ENCODE measurements around the gene HDAC8. TPM values are rescaled to one million over a fixed set of nuclear protein-coding genes. Genes with fewer than 3 reads are reported as not detected.

HDAC8 gene
- total RNA-seq, 2 experiments from 2014 or later = 32.5 to 40.0 TPM

- Histone ChIP-seq H3K9me3 (ENCODE audit: low read length) (no peaks in the 10 kb centered on the region), H3K9me2 (ENCODE audit: insufficient read depth, low read length) (no peaks in the 10 kb centered on the region), H2AFZ (ENCODE audit: low read length) (no peak overlapping the region), H3K4me3 (ENCODE audit: low read depth, low read length, poor library complexity, severe bottlenecking) (no peak overlapping the region), H3K79me2 (ENCODE audit: insufficient read depth, low read depth, low read length) (no peaks in the 10 kb centered on the region), H3K36me3 (ENCODE audit: insufficient read depth, low read length) (no peaks in the 10 kb centered on the region), H3K4me1 (ENCODE audit: insufficient read depth, low read length, poor library complexity, severe bottlenecking) (no peaks in the 10 kb centered on the region), H3K27ac (ENCODE audit: low read depth, low read length, poor library complexity, severe bottlenecking) (no peak overlapping the region), H4K20me1 (ENCODE audit: insufficient read depth, low read length) (no peaks in the 10 kb centered on the region), H3K4me2 (ENCODE audit: low read length) (no peak overlapping the region)
- ChIA-PET POLR2A (no interaction called here), CTCF (ENCODE audit: unreplicated experiment) (no interaction called here)
- BruUV-seq (replicated peaks) = no TSS peak
- intact Hi-C loops (cut with micrococcal nuclease; ENCODE audit: unreplicated experiment) = no loop called here
- TF ChIP-seq, protein P1, sequence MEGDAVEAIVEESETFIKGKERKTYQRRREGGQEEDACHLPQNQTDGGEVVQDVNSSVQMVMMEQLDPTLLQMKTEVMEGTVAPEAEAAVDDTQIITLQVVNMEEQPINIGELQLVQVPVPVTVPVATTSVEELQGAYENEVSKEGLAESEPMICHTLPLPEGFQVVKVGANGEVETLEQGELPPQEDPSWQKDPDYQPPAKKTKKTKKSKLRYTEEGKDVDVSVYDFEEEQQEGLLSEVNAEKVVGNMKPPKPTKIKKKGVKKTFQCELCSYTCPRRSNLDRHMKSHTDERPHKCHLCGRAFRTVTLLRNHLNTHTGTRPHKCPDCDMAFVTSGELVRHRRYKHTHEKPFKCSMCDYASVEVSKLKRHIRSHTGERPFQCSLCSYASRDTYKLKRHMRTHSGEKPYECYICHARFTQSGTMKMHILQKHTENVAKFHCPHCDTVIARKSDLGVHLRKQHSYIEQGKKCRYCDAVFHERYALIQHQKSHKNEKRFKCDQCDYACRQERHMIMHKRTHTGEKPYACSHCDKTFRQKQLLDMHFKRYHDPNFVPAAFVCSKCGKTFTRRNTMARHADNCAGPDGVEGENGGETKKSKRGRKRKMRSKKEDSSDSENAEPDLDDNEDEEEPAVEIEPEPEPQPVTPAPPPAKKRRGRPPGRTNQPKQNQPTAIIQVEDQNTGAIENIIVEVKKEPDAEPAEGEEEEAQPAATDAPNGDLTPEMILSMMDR (conservative IDR thresholded peaks at IDR 0.05; ENCODE audit: low read length) = no peak
- no peak for TF ChIP-seq EZH2phosphoT487 (IDR thresholded peaks at IDR 0.05; ENCODE audit: borderline replicate concordance, low read depth, low read length)
- no peak for DNase-seq (ENCODE audit: low spot score)
Measured at GRCh38 chrX:72392816-72393800, 179.5 kb downstream of the HDAC8 start.

DNA sequence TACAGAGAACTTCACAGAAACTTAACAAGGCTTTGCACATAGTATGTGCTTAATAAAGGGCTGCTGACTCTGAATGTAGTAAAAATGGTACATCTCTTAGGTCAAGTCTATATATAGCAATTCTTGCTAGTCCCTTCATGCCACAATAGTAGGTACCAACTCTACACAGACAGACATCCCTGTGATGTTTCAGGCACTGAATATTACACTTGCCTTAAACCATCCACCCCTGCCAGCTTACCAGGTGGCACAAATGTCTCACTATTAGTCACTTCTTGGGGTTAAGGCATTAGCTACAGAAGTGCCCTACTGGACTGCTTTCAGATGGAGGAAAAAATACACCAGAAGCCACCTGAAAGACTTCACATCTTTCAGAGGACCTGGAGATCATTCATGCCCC lies 180.6 kb downstream of the HDAC8 start:
- H3K36me3 ChIP-seq (ENCODE audit: insufficient read depth, low read length) = no peaks in the 10 kb centered on the region
- H3K9me3 ChIP-seq (ENCODE audit: low read length) = no peaks in the 10 kb centered on the region
- ChIA-PET CTCF (ENCODE audit: unreplicated experiment) (no interaction called here), POLR2A (no interaction called here)
- no peaks in the 10 kb centered on the region for H3K79me2 ChIP-seq (ENCODE audit: insufficient read depth, low read depth, low read length)
- no TSS peak for BruUV-seq (replicated peaks)
- H4K20me1 ChIP-seq (ENCODE audit: insufficient read depth, low read length) = no peaks in the 10 kb centered on the region
- no peak overlapping the region for H3K4me3 ChIP-seq (ENCODE audit: low read depth, low read length, poor library complexity, severe bottlenecking)
- H3K27ac ChIP-seq (ENCODE audit: low read depth, low read length, poor library complexity, severe bottlenecking) = no peak overlapping the region
- intact Hi-C loops (cut with micrococcal nuclease; ENCODE audit: unreplicated experiment) = no loop called here
- no peak overlapping the region for H2AFZ ChIP-seq (ENCODE audit: low read length)
- TF ChIP-seq, protein P1 (conservative IDR thresholded peaks at IDR 0.05; ENCODE audit: low read length) = no peak
- no peak for TF ChIP-seq EZH2phosphoT487 (IDR thresholded peaks at IDR 0.05; ENCODE audit: borderline replicate concordance, low read depth, low read length)
- no peak for DNase-seq (ENCODE audit: low spot score)
- H3K4me1 ChIP-seq (ENCODE audit: insufficient read depth, low read length, poor library complexity, severe bottlenecking) = no peaks in the 10 kb centered on the region
- H3K9me2 ChIP-seq (ENCODE audit: insufficient read depth, low read length) = no peaks in the 10 kb centered on the region
- H3K4me2 ChIP-seq (ENCODE audit: low read length) = no peak overlapping the region

DNA sequence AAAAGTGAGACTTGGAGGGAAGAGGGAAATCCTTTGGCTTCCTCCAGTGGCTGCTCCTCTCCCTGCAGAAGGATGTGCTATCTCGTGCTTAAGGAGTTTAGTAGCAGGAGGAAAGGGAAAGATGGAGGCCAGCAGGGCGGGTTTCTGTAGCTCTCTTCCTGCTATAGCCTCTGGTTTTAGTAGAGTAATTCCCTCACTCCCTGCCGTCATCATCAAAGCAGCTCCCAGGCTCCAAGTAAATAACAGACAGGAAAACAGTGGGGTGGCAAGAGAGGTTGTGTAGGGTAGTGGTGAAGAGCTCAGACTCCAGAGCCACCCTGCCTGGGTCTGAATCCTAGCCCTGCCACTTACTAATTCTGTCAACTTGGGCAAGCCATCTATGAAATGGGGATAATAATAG lies 185.4 kb downstream of the HDAC8 start:
- Histone ChIP-seq H3K36me3 (ENCODE audit: insufficient read depth, low read length) (no peaks in the 10 kb centered on the region), H2AFZ (ENCODE audit: low read length) (no peak overlapping the region), H3K79me2 (ENCODE audit: insufficient read depth, low read depth, low read length) (no peaks in the 10 kb centered on the region), H3K4me3 (ENCODE audit: low read depth, low read length, poor library complexity, severe bottlenecking) (no peak overlapping the region), H4K20me1 (ENCODE audit: insufficient read depth, low read length) (no peaks in the 10 kb centered on the region), H3K9me3 (ENCODE audit: low read length) (no peaks in the 10 kb centered on the region), H3K9me2 (ENCODE audit: insufficient read depth, low read length) (no peaks in the 10 kb centered on the region), H3K4me1 (ENCODE audit: insufficient read depth, low read length, poor library complexity, severe bottlenecking) (no peaks in the 10 kb centered on the region), H3K4me2 (ENCODE audit: low read length) (no peak overlapping the region), H3K27ac (ENCODE audit: low read depth, low read length, poor library complexity, severe bottlenecking) (no peak overlapping the region)
- intact Hi-C loops (cut with micrococcal nuclease; ENCODE audit: unreplicated experiment) = no loop called here
- ChIA-PET CTCF (ENCODE audit: unreplicated experiment) (no interaction called here), POLR2A (no interaction called here)
- DNase-seq (ENCODE audit: low spot score) = no peak
- no TSS peak for BruUV-seq (replicated peaks)
- TF ChIP-seq, protein P1 (conservative IDR thresholded peaks at IDR 0.05; ENCODE audit: low read length) = no peak
- TF ChIP-seq EZH2phosphoT487 (IDR thresholded peaks at IDR 0.05; ENCODE audit: borderline replicate concordance, low read depth, low read length) = no peak

Measured in OCI-LY7 (cell line).